GM10248 (cell line): ENCODE results near the gene CTDSPL.

Experiments
- CTCF ChIA-PET: fragments of 300-600 bp; sonication (Branson Sonifier 250); formaldehyde crosslinking; extraction: SDS; loops from one replicate; lab custom pipeline; 2021; ENCODE audit warnings: antibody characterized with exemption; lab: Yijun Ruan, JAX
- POLR2A ChIA-PET: fragments of 350-650 bp; sonication (Branson Sonifier 250); formaldehyde crosslinking; extraction: SDS; loops from one replicate; lab custom pipeline; 2020; ENCODE audit warnings: antibody characterized with exemption; lab: Yijun Ruan, JAX
- DNase-seq: peaks from one replicate; pipeline ENCODE4 v3.0.0; 2012; ENCODE audit errors: extremely low spot score
- CTCF ChIP-seq: IDR thresholded peaks from 2 replicates; pipeline ENCODE4 v1.5.1; 2012; ENCODE audit warnings: mild to moderate bottlenecking, low read depth; ENCODE audit errors: extremely low read depth, missing control alignments, control extremely low read depth

Gene CTDSPL

DNA sequence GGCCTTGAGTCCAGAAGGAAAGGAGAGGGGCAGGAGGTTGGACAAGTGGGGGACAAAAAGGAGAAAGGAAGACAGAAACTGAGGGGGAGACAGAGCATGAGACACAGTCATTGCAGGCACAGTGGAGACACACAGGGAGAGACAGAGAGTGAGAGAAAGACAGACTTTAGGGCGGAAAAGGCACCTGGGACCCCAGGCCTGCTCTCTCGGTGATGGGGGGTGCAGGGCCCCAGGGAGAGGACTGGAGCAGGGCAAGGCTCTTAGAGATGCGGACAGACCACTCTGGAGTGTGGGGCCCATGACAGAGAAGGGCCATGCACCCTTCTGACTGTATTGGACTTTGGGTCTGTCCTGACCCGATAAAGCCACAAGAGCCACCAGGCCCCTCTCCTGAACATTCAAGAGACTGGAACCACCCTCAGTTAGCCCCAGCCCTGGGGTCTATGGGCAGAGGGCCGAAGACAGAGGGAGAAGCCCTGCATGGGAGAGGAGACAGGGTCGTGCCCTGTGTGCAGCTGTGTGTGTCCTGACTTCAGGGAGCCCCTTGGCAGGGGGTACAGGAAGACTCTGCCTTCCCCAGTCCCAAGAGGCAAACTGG lies 155.3 kb downstream of the CTDSPL start:
- no peak for TF ChIP-seq CTCF
- no peak for DNase-seq
- ChIA-PET CTCF (no interaction called here), POLR2A (no interaction called here)

GRCh38 chr3:38017445-38018295 lies 156.0 kb downstream of the CTDSPL start:
- POLR2A ChIA-PET = no interaction called here
- no peak for TF ChIP-seq CTCF
- CTCF ChIA-PET = interaction anchor here (1.0 kb wide), 1 partner anchor 43 kb away, joined by 3 read pairs; no protein-coding TSS in a partner anchor
- DNase-seq = no peak

DNA sequence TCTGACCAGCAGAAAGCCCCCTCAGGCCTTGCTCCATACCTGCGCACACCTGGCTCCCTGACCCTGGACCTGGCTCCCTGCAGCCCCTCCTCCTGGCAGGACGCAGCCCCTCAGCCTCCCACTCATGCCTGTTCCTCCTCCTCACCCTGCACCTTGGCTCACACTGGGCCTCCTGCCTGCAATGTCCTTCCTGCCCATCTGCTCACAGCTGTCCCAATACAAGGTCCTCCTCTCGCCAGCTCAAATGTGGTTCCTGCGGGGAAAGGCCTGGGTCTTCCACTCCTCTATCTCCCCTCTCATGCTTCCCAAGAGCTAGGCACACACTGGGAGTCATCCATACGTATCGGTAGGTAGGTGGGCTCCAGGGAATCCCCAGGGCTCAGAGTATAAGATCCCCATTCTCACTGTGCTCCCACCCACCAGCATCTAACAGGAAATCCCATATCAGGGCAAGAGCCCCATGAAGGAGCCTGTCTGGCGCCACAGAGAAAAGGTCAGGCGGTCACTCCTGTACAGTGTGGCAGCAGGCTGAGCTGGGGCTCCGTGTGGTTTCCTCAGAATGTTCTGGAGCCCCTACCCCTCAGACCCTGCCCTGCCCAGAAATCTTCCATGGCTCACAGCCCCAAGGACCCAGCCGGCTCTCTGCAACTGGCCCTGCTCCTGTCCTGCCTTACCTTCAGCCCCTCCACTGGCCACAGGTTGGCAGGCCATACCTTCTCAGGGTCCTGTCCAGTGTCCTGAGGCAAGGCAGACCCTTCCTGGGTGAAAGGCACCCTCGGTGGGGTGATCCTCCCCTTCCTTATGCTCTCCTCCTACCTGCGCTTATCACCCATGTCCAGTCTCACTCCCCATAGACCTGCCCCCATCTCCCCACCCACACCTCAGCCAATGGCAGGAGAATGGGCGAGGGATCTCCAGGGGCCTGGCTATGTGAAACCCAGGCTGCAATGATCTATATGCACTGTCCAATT lies 156.9 kb downstream of the CTDSPL start:
- DNase-seq = no peak
- ChIA-PET POLR2A (no interaction called here), CTCF (interaction anchor here (1.0 kb wide), 1 partner anchor 44 kb away, joined by 3 read pairs; no protein-coding TSS in a partner anchor)
- no peak for TF ChIP-seq CTCF

DNA sequence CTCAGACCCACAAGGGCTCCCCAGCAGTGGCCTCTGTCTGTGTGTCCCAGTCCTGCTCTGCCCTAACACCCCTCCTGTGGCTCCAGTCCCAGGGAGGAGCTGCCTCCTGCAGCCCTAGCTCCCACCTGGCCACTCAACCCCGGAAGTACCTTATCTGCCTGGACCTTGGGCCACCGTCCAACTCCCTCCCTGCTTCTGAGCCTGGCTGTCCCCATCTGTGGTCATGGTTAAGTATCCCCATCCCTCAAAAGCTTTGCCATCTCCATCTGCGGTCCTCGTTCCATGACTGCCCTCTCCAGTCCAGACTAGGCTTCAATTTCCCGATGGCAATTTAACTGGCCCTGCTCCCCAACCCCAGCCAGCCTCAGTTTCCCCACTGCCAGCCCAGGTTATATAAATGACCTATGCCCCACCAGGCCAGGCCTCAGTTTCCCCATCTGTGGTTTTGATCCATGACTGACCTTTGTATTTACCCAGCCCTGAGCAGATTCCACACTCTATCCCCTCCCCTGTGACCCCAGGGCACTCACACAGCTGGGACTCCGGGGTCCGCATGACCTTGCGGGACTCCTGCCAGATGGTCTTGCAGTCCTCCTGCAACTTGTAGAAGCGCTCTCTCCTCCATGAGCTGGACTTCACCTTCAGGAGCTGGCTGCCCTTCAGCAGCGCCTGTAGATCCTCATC lies 158.1 kb downstream of the CTDSPL start:
- CTCF ChIA-PET = interaction anchor here (1.2 to 1.3 kb wide), 3 partner anchors 8 to 90 kb away, joined by 3 to 5 read pairs (median 3); no protein-coding TSS in a partner anchor
- no peak for DNase-seq
- no peak for TF ChIP-seq CTCF
- POLR2A ChIA-PET = no interaction called here

GRCh38 chr3:38020342-38020726 lies 158.7 kb downstream of the CTDSPL start:
- no peak for TF ChIP-seq CTCF
- DNase-seq = no peak
- ChIA-PET POLR2A (no interaction called here), CTCF (interaction anchor here (1.0 to 1.3 kb wide), 4 partner anchors 9 to 89 kb away, joined by 3 to 5 read pairs (median 3); no protein-coding TSS in a partner anchor)

DNA sequence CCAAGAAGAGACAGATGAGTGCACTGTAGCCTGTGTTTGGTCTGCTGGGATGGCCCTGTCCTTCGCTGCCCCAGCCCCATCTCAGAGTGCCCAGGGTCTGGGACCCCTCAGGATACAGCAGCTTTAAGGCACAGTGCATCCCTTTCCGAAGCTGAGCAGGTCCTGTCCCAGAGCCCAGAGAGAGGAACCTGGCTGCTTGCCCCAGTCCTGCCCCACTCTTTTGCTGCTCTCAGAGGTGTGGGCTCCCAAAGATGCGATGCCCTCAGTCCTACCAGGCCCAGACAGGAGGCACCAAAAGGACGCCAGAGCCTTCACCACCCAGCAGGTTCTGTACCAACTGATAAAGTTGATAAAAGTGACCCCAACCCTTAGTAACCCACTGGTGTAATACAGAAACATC lies 159.5 kb downstream of the CTDSPL start:
- no peak for TF ChIP-seq CTCF
- no peak for DNase-seq
- ChIA-PET CTCF (interaction anchor here (1.0 to 1.2 kb wide), 3 partner anchors 10 to 19 kb away, joined by 3 read pairs; no protein-coding TSS in a partner anchor), POLR2A (no interaction called here)
